Astrocyte (in vitro differentiated cells and primary cell): Measurements from ENCODE around the gene DNAJC19. TPM values are rescaled to one million over a fixed set of nuclear protein-coding genes. Genes with fewer than 3 reads are reported as not detected.

ENCODE experiments used
- DNase-seq: peaks from one replicate; pipeline ENCODE4 v3.0.0-alpha.2; 2010; ENCODE audit warnings: low read depth
- FAIRE-seq: peaks from 2 replicates; lab custom pipeline; 2011; peaks lifted over from hg19 to GRCh38; lab: Jason Lieb, UNC
- H2AFZ ChIP-seq: 2 replicates; pipeline ENCODE4 v1.6.0; 2012; ENCODE audit warnings: low read depth, low read length, inconsistent platforms
- H3K27ac ChIP-seq: 2 replicates; pipeline ENCODE4 v1.5.1; 2011; ENCODE audit warnings: low read depth, low read length, inconsistent platforms
- H3K27me3 ChIP-seq: 2 replicates; pipeline ENCODE4 v1.6.0; 2011; ENCODE audit warnings: low read length, inconsistent platforms; ENCODE audit not compliant: insufficient read depth
- H3K36me3 ChIP-seq: 2 replicates; pipeline ENCODE4 v1.5.1; 2011; ENCODE audit warnings: low read length, inconsistent platforms; ENCODE audit not compliant: insufficient read depth
- H3K4me1 ChIP-seq: 2 replicates; pipeline ENCODE4 v1.5.1; 2011; ENCODE audit warnings: low read length, inconsistent platforms; ENCODE audit not compliant: insufficient read depth
- H3K4me2 ChIP-seq: 2 replicates; pipeline ENCODE4 v1.6.0; 2012; ENCODE audit warnings: low read length, inconsistent platforms
- H3K4me3 ChIP-seq: 2 replicates; pipeline ENCODE4 v1.5.1; 2011; ENCODE audit warnings: low read depth, mild to moderate bottlenecking, low read length, inconsistent platforms; ENCODE audit not compliant: insufficient read depth
- H3K79me2 ChIP-seq: 2 replicates; pipeline ENCODE4 v1.6.0; 2012; ENCODE audit warnings: mild to moderate bottlenecking, low read length, inconsistent platforms; ENCODE audit not compliant: insufficient read depth
- H3K9ac ChIP-seq: 2 replicates; pipeline ENCODE4 v1.6.0; 2012; ENCODE audit warnings: mild to moderate bottlenecking, low read length, inconsistent platforms
- H3K9me3 ChIP-seq: 2 replicates; pipeline ENCODE4 v1.5.1; 2012; ENCODE audit warnings: low read depth, mild to moderate bottlenecking, low read length, inconsistent platforms; ENCODE audit not compliant: insufficient read depth
- H4K20me1 ChIP-seq: 2 replicates; pipeline ENCODE4 v1.6.0; 2012; ENCODE audit warnings: low read length, inconsistent platforms; ENCODE audit not compliant: insufficient read depth
- H3K27ac Mint-ChIP-seq: one replicate; pipeline ENCODE4 v1.8.0; 2021; ENCODE audit warnings: mild to moderate bottlenecking, mixed read lengths; ENCODE audit not compliant: unreplicated experiment
- H3K27me3 Mint-ChIP-seq: one replicate; pipeline ENCODE4 v1.8.0; 2021; ENCODE audit warnings: low read depth, mixed read lengths; ENCODE audit not compliant: unreplicated experiment
- H3K36me3 Mint-ChIP-seq: one replicate; pipeline ENCODE4 v1.8.0; 2021; ENCODE audit warnings: low read depth, mixed read lengths; ENCODE audit not compliant: unreplicated experiment
- H3K4me1 Mint-ChIP-seq: one replicate; pipeline ENCODE4 v1.8.0; 2021; ENCODE audit warnings: low read depth, mixed read lengths; ENCODE audit not compliant: unreplicated experiment
- H3K4me3 Mint-ChIP-seq: one replicate; pipeline ENCODE4 v1.8.0; 2021; ENCODE audit warnings: mild to moderate bottlenecking, moderate library complexity, mixed read lengths; ENCODE audit not compliant: unreplicated experiment
- H3K9me3 Mint-ChIP-seq: one replicate; pipeline ENCODE4 v1.8.0; 2021; ENCODE audit warnings: mild to moderate bottlenecking, mixed read lengths; ENCODE audit not compliant: unreplicated experiment
- CTCF ChIP-seq: IDR thresholded peaks from 2 replicates; pipeline ENCODE4 v1.5.1; 2011; ENCODE audit warnings: low read depth, mild to moderate bottlenecking, inconsistent platforms, low read length, moderate library complexity; ENCODE audit not compliant: insufficient read depth
- EZH2 ChIP-seq: IDR thresholded peaks from 2 replicates; pipeline ENCODE4 v1.6.1; 2012; ENCODE audit warnings: mild to moderate bottlenecking, low read length, inconsistent platforms; ENCODE audit not compliant: insufficient read depth
- total RNA-seq: library from RNA; stranded (reverse); gene quantifications from 2 replicates; pipeline ENCODE4 v1.2.1, GENCODE V29; 2021

Gene DNAJC19
- total RNA-seq, 1 donor from 2014 or later: 46.7 TPM

DNA sequence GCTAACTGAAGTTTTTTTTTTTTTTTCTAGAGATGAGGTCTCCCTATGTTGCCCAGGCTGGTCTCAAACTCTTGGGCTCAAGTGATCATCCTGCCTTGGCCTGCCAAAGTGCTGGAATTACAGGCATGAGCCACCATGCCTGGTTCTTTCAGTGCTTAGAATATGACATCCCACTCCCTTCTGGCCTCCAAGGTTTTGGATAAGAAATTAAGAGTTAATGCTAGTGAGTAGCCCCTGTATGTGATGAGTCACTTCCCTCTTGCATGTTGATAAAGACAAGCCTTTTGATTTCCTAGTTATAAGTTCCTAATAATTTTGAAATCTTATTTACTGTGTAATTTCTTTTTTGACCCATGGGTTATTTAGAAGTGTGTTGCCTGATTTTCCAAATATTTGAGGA lies 35.7 kb upstream of the DNAJC19 start:
- DNase-seq (no peak), FAIRE-seq (no peak)
- TF ChIP-seq CTCF (no peak), EZH2 (no peak)
- H3K27ac Mint-ChIP-seq: no peak overlapping the region
- H3K27me3 Mint-ChIP-seq: no peaks in the 10 kb centered on the region
- no peaks in the 10 kb centered on the region for H3K9me3 ChIP-seq
- H3K27me3 ChIP-seq: no peaks in the 10 kb centered on the region
- no peaks in the 10 kb centered on the region for H3K9me3 Mint-ChIP-seq
- no peak overlapping the region for H3K9ac ChIP-seq
- H3K79me2 ChIP-seq: no peaks in the 10 kb centered on the region
- no peak overlapping the region for H3K27ac ChIP-seq
- no peak overlapping the region for H2AFZ ChIP-seq
- H3K4me2 ChIP-seq: no peak overlapping the region
- H3K36me3 ChIP-seq: no peaks in the 10 kb centered on the region
- H3K4me3 ChIP-seq: no peak overlapping the region
- no peaks in the 10 kb centered on the region for H3K36me3 Mint-ChIP-seq
- H3K4me1 ChIP-seq: no peaks in the 10 kb centered on the region
- H4K20me1 ChIP-seq: no peaks in the 10 kb centered on the region
- no peak overlapping the region for H3K4me3 Mint-ChIP-seq
- no peaks in the 10 kb centered on the region for H3K4me1 Mint-ChIP-seq

DNA sequence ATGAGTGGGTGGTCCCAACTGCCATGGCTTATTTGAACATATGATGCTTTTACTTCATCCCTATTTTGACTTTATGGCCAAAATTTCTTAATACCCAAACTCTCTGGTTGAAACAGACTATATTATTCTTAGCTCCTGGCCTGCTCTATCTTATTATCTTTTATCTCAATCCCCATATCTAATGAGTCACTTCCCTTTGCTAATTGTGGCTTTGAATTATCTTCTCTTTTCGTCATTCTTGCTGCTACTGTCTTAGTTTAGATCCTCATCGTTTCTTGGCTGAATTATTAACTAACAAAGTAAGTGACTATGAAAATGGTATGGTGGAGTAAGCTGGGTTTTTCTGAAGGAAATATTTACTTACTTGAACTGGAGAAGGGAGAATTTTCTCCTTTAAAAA lies 28.2 kb upstream of the DNAJC19 start:
- no peaks in the 10 kb centered on the region for H4K20me1 ChIP-seq
- no peak for FAIRE-seq
- no peaks in the 10 kb centered on the region for H3K79me2 ChIP-seq
- no peak overlapping the region for H3K9ac ChIP-seq
- Mint-ChIP-seq H3K4me3 (no peak overlapping the region), H3K9me3 (no peaks in the 10 kb centered on the region), H3K27ac (no peak overlapping the region), H3K27me3 (no peaks in the 10 kb centered on the region), H3K36me3 (no peaks in the 10 kb centered on the region), H3K4me1 (no peaks in the 10 kb centered on the region)
- DNase-seq: peak; percentile 12
- TF ChIP-seq EZH2 (no peak), CTCF (no peak)
- no peaks in the 10 kb centered on the region for H3K36me3 ChIP-seq
- no peaks in the 10 kb centered on the region for H3K4me1 ChIP-seq
- H3K27ac ChIP-seq: no peak overlapping the region
- H3K4me3 ChIP-seq: no peak overlapping the region
- no peak overlapping the region for H3K4me2 ChIP-seq
- no peaks in the 10 kb centered on the region for H3K27me3 ChIP-seq
- H2AFZ ChIP-seq: no peak overlapping the region
- H3K9me3 ChIP-seq: no peaks in the 10 kb centered on the region

DNA sequence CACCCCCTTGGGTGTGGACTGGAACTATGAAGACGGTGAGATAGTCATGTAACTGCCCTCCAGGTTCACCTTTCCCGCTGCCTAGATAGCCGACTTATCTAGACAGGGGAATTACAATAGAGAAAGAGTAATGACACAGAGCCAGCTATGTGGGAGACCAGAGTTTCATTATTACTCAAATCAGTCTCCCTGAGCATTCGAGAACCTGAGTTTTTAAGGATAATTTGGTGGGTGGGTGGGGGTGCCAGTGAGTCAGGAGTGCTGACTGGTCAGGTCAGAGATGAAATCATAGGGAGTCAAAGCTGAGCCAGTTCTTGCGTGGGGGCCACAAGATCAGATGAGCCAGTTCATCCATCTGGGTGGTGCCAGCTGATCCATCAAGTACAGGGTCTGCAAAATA lies 19.7 kb upstream of the DNAJC19 start:
- Histone ChIP-seq H2AFZ (no peak overlapping the region), H3K27me3 (no peaks in the 10 kb centered on the region), H3K9ac (no peak overlapping the region), H3K4me2 (no peak overlapping the region), H3K36me3 (no peaks in the 10 kb centered on the region), H3K9me3 (peaks cover 2% of the 10 kb centered on the region), H3K4me3 (no peak overlapping the region), H3K79me2 (no peaks in the 10 kb centered on the region), H3K27ac (no peak overlapping the region), H4K20me1 (no peaks in the 10 kb centered on the region), H3K4me1 (no peaks in the 10 kb centered on the region)
- no peak overlapping the region for H3K27ac Mint-ChIP-seq
- no peak overlapping the region for H3K4me3 Mint-ChIP-seq
- H3K4me1 Mint-ChIP-seq: no peaks in the 10 kb centered on the region
- FAIRE-seq: no peak
- no peaks in the 10 kb centered on the region for H3K27me3 Mint-ChIP-seq
- no peak for DNase-seq
- H3K9me3 Mint-ChIP-seq: peaks cover 2% of the 10 kb centered on the region
- H3K36me3 Mint-ChIP-seq: no peaks in the 10 kb centered on the region
- TF ChIP-seq CTCF (no peak), EZH2 (no peak)
